Activated T-helper 9 cell treated with anti-CD3 and anti-CD28 coated beads, Interleukin-2, amount 50 U/mL, for 16 hours (primary cell): ENCODE results near the gene SGPP2.

ENCODE experiments used
- DNase-seq: peaks from one replicate; pipeline ENCODE4 v3.0.0-alpha.2; 2020; ENCODE audit warnings: low read depth

Gene SGPP2

DNA sequence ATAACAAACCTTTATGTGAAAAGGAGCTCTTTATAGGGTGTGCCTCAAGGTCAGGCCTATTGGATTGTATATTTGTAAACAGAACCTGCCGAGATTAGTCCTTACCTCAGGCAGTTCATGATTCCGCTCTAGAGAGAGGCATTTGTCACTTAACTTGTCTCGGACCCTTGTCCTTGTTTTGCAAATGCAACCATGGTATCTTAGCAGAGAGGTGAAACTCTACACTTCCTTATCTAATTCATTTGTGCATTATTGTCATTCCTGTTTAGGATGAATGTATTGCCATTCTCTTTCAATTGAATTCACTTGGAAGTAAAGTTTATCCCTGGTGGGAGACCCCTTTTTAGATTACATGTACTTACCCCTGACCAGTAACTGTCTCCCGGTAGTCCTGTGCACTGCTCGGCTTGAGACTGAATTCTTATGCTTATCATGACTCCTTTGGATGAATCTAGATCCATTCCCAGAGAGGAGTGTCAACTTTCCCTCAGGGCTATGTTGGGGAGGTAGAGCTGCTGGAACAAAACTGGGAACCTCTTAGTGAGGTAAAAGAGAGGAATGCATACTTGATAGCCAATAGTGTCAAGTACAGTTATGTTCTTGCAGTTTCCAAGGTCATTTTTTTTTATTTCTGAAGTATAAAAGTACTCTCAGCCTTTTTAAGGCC is 46.6 kb downstream of the SGPP2 start:
- DNase-seq, result no peak

DNA sequence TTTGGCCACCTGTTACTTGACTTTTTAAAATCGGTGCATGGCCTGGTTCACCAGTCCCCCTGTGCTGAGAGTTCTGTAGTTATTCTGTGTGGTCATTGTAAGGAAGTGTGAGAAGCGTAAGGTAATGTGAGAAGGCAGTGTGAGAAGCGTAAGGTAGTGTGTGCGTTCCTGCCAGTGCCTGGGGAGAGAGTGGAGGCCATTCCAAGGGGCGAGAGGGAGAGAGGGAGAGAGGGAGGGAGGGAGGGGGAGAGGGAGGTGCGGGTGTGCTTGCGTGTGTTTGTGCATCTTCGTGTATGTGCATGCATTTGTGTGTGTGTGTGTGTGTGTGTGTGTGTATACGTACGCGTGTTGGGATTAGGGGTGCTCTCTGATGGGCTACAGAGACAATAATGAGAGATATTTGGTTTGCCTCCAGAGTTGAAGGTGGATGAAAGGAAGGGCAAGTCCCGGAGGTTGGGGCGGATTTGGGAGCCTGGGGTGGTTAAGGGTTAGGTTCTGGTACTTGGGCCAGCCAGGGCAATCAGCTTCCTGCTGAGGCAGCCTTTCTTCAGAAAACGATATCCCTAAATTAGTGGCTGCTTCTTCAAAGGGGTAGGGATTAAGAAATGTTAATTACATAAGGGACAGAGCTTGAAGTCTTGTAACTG is 53.7 kb downstream of the SGPP2 start:
- no peak for DNase-seq

DNA sequence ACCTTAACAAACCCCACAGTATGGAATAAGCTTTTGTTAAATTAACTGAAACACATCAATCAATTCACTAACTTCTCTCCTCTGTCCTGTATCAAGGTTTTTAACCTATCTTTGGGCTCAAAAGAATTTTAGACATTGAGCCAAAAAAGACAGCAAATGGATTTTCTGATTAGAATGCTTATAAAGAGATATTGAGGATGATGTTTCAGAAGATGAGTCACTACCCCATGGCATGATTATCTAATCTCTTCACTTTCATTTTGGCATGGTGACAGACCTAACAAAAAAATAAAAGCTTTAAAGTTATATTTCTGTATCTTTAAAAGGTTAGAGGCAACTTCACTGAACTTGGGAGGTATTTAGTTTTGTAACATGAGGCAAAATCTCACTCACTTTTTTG is 55.5 kb downstream of the SGPP2 start:
- DNase-seq, result no peak

DNA sequence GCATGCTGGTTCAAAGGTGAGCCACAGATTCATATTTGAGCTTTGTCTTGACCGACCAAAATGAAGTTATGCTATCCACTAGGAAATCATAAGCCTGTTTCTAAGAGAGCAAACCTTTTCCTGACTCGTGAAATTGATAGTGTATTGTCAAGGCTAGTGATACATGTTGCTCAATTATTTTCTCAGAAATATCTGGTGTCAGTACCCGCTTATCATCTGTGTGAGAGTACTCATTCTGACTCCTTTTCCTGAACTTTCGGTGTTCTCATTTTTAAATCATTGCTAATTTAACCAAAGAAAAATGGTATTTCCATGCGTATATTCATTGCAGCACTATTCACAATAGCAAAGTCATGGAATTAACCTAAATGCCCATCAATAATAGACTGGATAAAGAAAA is 56.2 kb downstream of the SGPP2 start:
- no peak for DNase-seq

DNA sequence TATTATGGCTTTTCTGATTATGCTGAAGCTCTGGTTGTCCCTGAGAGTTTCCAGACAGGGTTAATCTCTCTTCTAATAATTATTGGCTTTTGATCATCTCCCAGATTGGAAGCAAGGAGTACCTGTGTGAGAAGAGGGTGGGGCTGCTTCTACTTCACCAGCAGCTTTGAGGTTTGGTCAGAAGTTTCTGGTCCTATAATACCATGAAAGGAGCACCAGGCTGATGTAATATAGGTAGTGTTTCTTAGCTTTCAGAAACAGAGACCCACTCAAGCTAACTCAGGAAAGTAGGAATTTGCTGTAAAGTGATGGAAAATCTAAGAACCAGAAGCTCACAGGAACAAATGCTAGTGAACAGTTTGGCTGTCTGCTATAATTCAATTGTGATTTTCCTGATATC is 57.6 kb downstream of the SGPP2 start:
- DNase-seq, result no peak

DNA sequence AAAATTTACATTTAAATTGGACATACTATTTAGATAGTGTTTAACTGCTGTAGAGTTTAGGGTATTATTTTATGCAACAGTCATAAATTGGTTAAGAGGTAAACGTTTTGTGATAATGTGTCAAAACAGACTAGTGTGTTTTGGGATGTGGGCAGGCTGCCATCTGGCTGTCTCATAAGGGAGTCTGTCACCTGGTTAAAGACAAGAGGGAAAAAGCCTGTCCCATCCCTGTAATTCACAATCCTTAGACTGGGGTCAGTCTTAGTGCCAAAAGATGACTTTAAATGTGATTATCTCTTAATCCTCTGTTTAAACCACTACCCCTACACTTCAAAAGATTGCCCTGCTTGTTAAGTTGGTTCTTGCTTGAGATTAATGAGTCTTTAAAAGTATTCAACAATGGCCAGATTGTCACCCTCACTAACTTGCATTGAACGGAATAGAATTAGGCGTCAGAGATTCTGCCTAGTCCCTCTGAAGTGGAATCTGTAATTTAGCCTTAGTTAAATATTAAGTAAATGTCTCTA is 59.2 kb downstream of the SGPP2 start:
- DNase-seq, result no peak

DNA sequence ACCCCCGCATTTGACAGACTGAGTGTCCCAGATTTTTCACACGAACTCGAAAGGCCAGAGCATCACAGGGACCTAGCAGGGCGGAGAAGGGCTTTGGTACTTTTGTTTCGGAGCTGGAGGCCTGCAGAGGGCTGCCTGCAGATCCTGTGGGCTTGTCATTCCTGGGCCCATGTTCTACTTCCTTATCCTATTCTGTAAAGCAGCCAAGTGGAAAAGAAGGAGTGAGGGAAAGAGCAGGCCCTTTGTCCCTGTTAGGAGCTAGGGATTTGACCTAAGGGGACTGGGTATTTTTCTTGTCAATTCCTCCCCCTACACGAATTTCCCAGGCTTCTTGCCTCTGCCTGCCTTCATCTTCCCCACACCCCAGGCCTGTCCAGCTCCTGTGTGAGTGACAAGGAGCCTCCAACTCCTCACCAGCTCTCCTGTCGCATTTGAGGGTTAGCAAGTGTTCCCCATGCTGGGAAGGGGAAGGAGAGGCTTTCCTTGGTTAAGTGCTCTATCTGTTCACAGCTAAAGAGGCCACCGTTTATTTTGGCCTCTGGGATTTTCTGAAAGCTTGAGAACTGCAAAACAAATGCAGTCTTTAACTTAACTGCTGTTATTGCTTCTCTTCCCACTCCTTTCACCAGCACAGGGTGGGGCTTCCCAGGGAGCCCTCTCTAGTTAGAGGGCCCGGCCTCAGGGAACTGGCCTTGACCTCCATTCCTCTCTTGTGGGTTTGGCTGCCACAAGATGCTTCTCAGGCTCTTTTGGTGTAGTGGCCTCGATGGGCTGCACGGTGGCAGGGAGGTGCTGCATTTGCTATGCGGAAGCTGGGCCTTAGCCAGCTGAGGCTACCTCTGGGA is 61.2 kb downstream of the SGPP2 start:
- no peak for DNase-seq

DNA sequence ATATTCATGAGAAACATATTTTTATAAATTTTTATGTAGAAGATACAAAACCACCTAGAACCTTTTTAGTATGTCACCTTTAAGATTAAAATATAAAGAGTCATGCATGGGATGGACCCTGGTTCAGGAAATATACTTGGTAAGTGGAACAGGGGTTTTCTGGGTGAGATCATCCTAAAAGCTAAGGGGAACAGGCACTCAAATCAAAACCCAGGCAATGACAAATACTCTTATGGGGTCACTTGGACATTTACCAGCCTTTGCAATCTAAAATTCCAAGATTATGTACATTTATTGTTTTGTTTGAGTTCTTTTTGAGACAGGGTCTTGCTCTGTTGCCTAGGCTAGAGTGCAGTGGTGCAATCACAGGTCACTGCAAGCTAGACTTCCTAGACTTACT is 65.8 kb downstream of the SGPP2 start:
- DNase-seq, result no peak

DNA sequence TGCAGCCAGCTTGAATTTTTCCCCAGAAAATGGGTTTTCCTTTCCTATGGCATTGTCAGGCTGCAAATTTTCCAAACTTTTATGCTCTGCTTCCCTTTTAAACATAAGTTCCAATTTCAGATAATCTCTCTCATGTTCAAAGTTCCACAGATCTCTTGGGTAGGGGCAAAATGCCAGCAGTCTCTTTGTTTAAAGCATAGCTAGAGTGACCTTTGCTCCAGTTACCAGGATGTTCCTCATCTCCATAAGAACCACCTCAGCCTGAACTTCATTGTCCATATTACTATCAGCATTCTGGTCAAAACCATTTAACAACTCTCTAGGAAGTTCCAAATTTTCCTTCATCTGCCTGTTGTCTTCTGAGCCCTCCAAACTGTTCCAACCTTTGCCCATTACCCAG is 68.3 kb downstream of the SGPP2 start:
- DNase-seq, result no peak

DNA sequence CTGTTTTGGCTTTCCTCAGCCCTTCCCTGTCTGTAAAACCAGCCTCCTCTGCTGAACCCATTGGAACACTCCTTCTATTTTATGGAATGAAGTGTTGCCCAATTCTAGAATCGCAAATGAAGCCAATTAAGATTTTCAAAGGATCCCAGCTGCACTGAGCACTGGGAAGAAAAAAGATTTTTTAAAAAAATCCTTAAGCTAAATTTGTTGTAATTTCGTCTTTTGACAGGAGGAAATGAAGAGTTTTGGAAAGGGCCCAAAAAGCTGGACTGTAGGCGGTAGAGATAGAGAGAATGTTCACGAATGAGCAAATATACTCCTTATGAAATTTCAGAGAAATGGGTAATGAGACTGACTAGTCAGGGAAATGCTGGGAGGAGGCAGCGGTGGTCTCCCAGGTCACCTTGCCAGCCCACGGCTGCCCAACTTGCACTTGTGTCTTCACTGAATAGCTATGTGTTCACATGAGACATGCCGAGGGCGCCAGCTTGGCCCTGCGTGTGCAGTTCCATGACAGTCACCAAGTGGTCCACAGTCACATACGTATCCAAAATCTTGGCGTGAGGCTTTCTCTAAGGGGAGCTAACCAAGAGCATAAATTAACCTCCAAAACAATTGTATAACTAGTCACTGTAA is 69.9 kb downstream of the SGPP2 start:
- no peak for DNase-seq

DNA sequence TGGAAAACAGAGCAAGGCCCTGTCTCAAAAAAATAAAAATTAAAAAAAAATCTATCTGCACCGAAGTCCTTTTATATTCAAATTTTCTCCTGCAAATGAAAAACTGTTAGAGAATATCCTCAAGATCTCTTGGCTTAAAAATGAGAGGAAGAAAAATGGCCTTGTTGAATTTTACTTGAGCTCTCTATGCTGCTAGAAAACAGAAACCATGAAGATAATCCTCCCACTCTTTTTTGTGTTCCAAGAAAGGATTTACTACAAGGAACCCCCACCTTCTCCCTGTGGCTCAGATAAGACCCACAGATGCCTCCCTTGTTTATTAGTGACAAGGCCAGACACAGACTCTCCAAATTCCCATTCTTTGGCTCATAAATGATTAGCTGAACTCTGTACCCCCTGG is 71.0 kb downstream of the SGPP2 start:
- no peak for DNase-seq

DNA sequence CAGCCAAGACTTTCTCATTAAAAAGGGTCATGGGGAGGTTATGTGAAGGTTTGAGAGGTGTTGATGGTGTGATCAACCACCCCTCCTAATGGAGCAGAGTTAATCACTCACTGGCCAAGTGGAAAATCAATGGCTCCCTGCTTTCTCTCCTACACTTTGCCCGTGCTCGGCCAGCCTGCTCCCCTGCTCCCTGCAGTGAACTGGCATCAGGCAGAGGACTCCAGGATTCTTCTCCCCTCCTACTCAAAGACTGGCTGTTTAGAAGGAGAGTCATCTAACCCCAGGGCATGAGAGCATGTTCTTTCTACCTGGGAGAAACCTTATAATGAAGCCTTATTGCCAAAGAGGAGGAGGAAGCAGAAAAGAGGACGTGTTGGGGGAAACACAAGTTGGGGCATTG is 74.9 kb downstream of the SGPP2 start:
- no peak for DNase-seq

DNA sequence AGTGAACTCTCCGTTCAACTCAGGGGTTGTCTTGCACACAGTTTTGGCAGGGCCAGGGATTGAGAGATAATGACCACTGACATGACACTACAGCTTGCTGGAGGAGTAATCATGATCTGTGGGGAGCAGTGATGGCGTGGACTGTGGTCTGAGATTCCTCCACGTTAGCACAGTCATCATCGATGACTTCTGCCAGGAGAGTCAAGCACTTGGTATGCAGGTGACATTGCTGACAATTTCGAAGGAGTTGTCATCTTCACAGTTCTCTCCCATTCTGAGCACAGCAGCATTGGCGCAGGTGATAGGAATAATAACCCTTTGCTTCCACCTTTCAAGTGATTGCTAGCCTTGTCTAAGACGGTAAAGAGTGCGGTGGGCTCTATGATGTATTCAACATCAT is 79.8 kb downstream of the SGPP2 start:
- DNase-seq, result no peak

DNA sequence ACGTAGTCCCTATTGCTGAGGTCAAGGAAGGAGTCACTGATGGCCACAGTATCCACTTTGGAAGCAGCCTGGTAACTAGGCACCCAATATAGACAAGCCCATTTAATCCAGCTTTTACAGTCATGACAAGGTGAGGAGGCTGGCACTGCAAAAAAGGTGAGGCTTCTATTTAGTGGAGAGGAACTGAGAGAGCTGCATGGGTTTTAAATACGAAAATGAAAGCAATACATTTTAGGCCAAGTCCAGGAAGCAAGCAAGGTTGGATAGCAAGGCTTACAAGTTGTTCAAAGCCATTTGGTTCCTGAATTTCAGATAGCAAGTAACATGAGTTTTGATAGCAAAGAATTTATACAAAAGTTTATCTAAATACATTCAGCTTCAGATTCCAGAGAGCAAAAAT is 80.4 kb downstream of the SGPP2 start:
- DNase-seq, result no peak

DNA sequence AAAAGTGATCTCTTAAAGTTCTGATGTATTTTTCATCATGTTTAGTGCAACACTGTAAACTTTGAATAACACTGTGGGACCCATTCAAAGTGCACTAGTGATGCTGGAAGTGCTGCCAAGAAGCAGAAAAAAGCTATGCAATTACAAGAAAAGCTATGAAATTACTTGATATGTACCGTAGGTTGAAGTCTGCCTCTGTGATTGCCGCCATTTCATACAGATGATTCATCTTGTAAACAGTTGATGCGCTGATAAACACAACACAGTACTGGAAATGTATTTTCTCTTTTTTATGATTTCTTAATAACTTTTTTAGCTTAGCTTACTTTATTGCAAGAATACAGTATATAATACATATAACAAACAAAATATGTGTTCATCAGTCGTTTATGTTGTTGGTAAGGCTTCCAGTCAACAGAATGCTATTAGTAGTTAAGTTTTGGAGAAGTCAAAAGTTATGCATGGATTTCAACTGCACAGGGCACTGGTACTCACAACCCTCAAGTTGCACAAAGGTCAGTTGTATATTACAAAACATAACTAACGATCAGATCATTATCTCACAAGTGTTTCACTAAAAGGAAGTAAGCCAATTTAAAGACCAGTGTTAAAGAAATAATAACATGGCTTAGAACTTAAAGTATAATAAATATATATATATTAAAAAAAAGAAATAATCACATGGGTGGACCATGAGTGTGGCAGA is 82.0 kb downstream of the SGPP2 start:
- no peak for DNase-seq

DNA sequence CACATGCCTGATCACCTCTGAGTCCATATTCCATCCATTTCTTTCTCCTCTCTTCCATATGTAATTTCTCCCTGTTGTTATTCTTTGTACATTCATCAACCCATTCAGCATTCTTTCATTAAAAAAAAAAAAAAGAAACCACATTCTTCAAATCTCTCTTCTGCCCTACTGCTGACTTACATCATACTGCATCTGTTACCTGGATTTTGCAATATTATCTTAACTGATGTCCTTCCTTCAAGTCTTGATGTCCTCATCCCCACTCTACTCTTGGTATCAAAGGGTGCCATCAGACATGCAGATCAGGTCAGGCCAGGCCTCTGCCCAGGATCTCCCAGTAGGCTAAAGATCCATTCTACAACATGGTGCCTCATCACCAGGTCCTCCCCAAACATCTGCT is 90.6 kb downstream of the SGPP2 start:
- no peak for DNase-seq

DNA sequence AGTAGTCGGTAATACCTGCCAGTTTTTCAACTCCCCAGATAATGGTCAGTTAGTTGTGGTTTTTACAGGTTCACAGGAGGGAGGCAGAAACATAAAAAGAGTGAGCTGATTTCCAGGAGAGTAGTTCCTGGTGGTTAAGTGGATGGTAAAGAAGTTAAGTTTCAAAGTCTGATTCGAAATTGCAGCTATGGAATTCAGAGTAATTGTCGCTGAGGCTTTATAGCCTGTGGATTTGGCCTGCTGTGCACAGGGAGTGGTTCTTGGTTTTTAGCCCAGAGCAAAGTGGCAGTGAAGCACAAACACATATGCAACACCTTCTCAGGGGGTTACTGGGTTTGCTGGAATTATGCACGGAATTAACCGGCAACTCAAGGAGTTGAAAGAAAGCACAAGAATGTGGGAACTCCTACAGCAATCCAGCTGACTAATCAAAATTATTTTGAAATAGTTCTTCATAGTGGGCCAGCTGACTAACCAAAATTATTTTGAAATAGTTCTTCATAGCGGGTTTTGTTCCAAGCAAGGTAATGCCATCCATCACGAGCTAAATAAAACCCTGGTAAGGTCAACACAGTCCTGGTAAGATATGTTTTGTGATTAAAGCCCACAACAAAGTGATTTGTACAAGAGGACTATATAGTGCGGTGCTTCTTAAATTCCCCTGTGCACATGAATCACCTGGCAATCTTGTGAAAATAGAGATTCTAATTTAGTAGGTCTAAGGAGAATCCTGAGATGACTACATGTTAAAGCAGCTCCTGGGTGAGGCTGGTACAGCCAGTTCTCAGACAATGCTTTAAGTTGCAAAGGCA is 94.4 kb downstream of the SGPP2 start:
- DNase-seq, result no peak

DNA sequence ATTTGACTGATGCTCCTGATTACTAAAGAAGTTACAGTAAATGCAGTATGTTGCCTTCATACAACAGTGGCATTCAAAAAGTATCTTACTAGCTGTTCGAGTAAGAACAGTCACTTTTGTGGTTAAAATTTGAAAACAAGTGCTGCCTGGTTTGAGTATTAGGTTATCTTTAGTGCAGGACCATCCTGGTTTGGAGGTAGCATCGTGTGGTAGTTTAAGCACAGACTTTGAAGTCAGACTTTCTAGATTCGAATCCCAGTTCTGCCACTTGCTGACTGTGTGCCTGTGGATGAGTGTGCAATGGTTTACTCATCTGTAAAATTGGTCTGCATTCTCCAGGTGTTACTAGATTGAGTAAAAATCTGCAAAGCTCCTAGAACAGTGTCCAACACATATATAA is 96.8 kb downstream of the SGPP2 start:
- DNase-seq, result no peak

DNA sequence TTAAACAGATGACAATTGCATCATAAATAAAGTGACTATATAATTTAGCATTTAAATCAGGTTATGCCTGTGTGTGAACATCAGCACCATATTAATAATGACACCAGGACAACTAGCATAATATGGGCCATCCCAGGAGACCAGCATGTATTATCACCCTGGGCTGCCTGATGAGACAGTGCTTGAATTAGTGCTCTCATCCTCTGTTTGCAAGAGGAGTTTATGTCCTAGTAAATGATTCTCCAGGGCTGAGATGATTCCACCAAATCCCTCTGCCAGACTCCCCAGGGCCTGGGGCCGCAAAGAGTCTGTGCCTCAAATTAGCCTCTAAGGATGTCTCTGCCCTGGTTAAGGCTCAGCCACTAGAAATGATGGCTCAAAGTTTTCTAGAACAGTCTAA is 97.7 kb downstream of the SGPP2 start:
- DNase-seq, result no peak

DNA sequence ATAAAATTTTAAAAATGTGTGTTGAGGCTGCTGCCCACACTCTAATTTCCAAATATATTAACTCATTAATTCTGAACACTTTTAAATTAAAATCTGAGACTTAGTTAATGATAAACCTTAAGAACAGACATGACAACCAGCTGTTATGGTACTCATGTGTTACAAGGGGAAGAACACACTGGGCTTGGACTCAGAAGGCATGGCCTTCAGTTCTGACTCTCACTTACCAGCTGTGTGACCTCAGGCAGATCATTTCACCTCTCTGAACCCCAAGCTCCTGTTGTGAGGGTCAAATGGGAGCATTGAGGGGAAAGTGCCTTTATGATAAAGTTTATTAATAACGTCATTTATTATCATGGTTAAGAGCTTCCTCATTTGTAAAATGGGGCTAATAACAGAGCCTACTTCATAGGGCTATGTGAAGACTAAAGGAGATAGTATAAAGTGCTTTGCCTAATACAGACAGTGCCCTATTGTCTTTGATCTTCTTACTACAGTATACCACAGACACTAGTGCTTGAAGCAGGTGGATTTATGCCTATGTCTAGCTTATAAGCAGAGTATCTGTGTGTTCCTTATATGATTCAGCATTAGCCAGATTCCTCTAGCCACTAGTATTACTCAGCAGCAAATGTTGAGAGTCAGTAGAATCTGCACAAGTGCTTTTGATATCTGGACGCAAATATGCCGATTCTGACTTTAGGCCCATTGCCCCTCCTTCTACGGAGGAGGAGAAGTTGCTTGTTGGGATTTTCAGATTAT is 99.6 kb downstream of the SGPP2 start:
- DNase-seq, result no peak
